Measurements from ENCODE around the gene CSF2RB.

CSF2RB gene

GRCh38 chr22:36951746-36952145 is 38.3 kb downstream of the CSF2RB start:
- no peak for DNase-seq (ENCODE audit: low read depth in 2 of 2)
- no peak for TF ChIP-seq CTCF (IDR thresholded peaks at IDR 0.05; ENCODE audit: low read depth, low read length)
- no peak overlapping the region for H3K4me3 ChIP-seq (replicated peaks in 1 of 2; ENCODE audit: low read depth in 2 of 2, low read length in 2 of 2)

- no peak overlapping the region for H3K4me3 ChIP-seq (replicated peaks in 1 of 2; ENCODE audit: low read depth in 2 of 2, low read length in 2 of 2)
- no peak for DNase-seq (ENCODE audit: low read depth in 2 of 2)
- TF ChIP-seq CTCF (IDR thresholded peaks at IDR 0.05; ENCODE audit: low read depth, low read length), result no peak
These were observed 40.0 kb downstream of the CSF2RB start for GRCh38 chr22:36953239-36954080.

- DNase-seq (ENCODE audit: low read depth in 2 of 2), result no peak
- H3K4me3 ChIP-seq (replicated peaks in 1 of 2; ENCODE audit: low read depth in 2 of 2, low read length in 2 of 2), result no peak overlapping the region
- no peak for TF ChIP-seq CTCF (IDR thresholded peaks at IDR 0.05; ENCODE audit: low read depth, low read length)
These were observed 41.0 kb downstream of the CSF2RB start for GRCh38 chr22:36954251-36955014.

GRCh38 chr22:36955691-36956090 is 42.3 kb downstream of the CSF2RB start:
- no peak for DNase-seq (ENCODE audit: low read depth in 2 of 2)
- H3K4me3 ChIP-seq (replicated peaks in 1 of 2; ENCODE audit: low read depth in 2 of 2, low read length in 2 of 2), result no peak overlapping the region
- TF ChIP-seq CTCF (IDR thresholded peaks at IDR 0.05; ENCODE audit: low read depth, low read length), result no peak

- H3K4me3 ChIP-seq (replicated peaks in 1 of 2; ENCODE audit: low read depth in 2 of 2, low read length in 2 of 2), result no peak overlapping the region
- no peak for TF ChIP-seq CTCF (IDR thresholded peaks at IDR 0.05; ENCODE audit: low read depth, low read length)
- DNase-seq (ENCODE audit: low read depth in 2 of 2), result no peak
These were observed 44.9 kb downstream of the CSF2RB start for GRCh38 chr22:36958366-36958765.

- no peak for DNase-seq (ENCODE audit: low read depth in 2 of 2)
- H3K4me3 ChIP-seq (replicated peaks in 1 of 2; ENCODE audit: low read depth in 2 of 2, low read length in 2 of 2), result no peak overlapping the region
- no peak for TF ChIP-seq CTCF (IDR thresholded peaks at IDR 0.05; ENCODE audit: low read depth, low read length)
These were observed 48.2 kb downstream of the CSF2RB start for GRCh38 chr22:36961626-36962025.
